ENCODE measurements around the gene CLDN5.

GRCh38 chr22:19480789-19481188, 43.4 kb downstream of the CLDN5 start:
- TF ChIP-seq CTCF (conservative IDR thresholded peaks at IDR 0.05; ENCODE audit: low read depth, low read length) (no peak), EZH2 (IDR thresholded peaks at IDR 0.05; ENCODE audit: low read length, unreplicated experiment) (no peak)

Data from PC-3 (cell line).